NCI-H345 treated with DMSO at 0.1 percent for 48 hours (cell line): Measurements from ENCODE around the gene CALML5.
"Not testable (repeated sequence)": the region's sequence is repeated elsewhere in the genome, so short reads cannot be mapped to it uniquely, and the experiment has no call there.

Experiments
- DNase-seq: peaks from one replicate; lab custom pipeline; 2025; ENCODE audit not compliant: unreplicated experiment; lab: John Stamatoyannopoulos, UW

Gene CALML5

DNA sequence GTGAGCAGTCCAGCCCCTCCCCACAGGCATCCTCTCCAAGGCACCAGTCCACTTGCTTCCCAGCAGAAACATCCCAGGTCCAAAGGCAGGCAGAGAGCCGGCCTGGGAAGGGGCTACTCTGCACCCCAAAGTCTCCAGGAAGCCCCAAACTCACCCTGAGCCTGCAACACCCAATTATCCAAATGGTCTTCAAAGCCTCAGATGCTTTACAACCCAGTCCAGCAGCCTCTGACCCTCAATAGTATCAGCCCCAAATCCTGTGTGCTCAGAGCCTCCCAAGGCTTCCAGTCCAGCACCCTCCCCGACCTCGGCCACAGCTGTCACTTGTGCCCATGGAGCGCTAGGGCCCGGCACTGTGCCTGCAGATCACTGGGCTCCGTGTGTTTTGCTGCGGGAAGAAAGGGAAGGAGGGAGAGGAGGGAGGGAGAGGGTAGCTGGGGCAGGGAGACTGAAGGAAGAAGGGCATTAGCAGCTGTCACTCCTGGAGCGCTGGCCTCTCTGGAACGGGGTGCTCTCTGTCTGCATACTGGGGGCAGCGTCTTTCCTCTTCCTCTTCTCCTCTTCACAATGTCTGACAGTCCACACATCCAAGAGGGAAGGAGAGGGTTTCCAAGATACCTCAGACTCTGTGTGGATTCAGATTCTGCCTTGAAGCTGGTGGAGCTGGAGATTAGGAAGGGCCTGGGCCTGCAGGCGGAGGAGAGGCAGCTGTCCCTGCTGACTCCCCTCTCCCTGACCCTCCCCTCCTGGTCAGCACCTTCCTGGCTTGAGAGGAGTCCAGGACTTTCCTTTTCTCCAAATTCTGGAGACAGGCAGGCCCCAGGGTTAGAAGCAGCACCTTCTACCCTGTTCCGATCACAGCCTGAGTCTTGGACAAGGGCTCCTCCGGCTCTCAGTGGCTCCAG, 13.2 kb downstream of the CALML5 start:
- no peak for DNase-seq

DNA sequence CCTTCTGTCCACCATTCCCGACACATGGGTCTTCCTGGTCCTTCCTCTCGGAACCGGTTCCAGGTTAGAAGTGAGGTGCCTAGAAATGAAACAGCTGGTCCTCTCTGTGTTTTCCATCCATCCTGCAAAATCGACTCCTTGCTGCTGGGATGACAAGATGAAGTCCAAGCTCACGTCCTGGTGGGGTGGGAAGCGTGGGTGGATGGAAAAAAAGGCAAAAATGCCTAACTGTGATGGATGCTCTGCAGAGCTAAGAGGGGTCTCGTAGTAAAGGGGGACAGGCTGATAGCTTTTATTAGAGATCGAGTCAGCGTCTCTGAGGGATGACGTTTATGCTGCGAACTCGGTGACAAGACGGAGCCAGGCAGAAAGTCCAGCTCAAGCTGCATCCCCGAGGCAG, 14.1 kb downstream of the CALML5 start:
- no peak for DNase-seq

DNA sequence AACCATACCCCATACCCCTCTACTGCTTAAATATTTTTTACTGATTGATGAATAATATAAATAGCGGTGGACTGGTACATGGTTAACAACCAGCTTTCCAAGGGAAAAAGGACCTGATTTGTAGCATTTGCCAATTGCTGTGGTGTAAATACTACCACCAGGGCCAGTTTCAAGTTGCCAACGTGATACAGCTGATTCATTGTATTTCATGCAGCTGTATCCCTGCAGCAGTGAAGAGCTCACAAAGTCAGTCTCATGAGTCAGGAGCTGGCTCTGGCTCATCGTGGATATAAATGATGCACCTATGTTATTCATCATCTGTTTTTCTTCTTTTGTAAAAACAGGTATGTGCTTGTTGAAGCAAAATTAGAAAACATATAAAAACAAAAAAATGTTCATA, 15.2 kb downstream of the CALML5 start:
- no peak for DNase-seq

- DNase-seq: no peak
These were observed 17.4 kb downstream of the CALML5 start for GRCh38 chr10:5482016-5482415.

DNA sequence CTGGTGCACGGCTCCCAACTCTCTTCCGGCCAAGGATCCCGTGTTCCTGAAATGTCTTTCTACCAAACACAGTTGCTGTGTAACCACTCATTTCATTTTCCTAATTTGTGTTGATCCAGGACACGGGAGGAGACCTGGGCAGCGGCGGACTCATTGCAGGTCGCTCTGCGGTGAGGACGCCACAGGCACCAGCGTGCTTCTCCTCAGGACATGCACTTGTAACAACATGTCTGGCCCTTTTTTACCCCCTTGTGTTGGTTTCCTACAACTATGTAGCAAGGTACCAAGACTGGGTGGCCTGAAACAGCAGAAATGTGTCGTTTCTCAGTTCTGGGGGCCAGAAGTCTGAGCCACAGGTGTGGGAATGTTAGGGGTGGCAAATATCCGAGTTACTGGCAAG, 18.2 kb downstream of the CALML5 start:
- DNase-seq: no peak

DNA sequence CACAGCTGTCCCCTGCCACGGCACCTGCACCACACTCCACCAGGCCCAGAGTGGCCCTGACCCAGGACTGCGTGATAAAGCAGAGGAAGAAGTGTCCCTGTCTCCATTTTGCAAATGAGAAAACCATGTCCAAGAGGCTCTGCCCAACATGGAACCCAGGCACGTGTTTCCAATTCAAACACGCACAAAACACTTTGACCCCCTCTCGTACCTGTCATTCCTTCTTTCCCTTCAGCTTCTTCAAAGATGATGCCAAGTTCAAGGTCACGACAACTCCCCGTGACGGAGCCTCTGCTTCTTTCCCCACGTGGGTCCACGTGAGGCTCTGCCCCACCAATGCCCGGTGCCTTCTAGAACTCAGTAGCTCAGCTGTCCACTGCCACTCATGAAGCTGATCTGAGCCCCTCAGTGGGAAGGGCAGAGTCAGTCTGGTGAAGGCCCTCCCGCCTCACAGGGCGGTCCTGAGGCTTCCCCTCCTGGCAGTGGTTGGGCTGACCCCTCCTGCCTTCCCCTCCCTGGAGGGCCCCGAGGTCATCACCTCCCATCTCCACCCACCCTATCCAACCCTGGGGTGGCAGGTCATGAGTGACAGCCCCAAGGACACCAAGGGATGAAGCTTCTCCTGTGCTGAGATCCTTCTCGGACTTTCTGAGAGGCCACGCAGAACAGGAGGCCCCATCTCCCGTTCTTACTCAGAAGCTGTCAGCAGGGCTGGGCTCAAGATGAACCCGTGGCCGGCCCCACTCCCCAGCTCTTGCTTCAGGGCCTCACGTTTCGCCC, 19.0 kb downstream of the CALML5 start:
- DNase-seq: no peak

- DNase-seq: no peak
These were observed 19.7 kb downstream of the CALML5 start for GRCh38 chr10:5479481-5480161.

DNA sequence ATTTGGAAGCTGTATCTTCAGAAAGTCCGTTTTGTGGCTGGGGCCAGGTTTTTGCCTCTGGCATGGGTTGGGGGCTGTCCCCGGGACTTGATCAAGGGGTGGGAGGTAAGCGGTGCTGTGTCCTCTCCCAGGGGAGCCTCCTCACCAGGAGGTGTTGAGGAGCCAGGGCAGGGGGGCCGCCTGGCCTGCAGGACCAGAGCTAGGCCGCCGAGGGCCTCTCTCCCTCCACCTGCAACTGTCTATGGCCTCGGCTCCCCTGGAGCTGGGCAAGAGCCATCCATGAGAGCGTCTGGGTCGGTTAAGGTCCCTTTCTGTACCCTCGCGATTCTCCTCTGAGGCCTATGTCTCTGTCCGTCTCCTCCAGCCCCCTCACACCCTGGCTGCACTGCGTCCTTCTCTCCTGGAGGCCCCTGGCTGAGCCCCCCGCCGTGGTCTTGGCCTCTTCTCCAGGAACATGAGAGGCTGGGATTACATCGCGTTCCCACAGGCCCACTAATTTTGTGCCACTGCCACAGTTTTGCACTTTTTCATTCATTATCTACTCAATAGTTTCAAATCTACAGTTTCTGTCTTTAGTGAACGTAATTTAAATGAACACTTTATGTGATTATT, 20.6 kb downstream of the CALML5 start:
- no peak for DNase-seq

DNA sequence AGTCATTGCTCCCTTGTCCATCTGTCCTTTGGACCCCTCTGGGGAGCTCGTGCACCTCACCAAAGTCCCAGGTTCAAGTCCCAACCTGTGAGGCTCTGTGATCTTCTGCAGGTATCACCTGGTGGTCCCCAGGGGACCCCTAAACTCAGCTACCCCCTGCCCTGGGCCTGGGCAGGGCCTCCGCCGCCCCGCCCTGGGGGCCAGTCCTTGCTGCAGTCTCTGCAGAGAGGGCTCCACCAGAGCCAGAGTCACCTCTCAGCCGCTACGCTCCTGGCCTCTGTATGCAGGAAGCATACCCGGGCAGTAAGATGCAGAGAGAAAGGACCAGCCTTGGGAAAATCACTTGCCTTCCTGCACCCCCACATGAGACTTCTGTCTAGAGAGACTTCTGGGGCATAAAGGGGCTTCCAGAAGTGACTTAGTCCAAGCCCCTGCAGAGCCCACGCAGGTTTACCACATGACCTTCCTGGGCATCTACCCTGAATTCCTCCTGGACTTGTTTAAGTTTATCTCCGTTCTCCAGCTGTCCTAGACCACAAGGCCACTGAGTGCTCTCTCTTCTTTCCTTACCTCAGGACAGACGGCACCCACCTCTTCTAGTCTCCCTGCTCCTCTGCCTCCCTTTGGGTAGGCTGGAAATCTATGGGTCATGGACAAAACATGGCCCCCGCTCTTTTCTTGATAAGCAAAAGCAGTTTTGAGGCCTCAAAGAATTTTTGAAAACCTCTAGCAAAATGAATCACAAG, 21.2 kb downstream of the CALML5 start:
- DNase-seq: no peak

- no peak for DNase-seq
These were observed 22.3 kb downstream of the CALML5 start for GRCh38 chr10:5476918-5477525.

DNA sequence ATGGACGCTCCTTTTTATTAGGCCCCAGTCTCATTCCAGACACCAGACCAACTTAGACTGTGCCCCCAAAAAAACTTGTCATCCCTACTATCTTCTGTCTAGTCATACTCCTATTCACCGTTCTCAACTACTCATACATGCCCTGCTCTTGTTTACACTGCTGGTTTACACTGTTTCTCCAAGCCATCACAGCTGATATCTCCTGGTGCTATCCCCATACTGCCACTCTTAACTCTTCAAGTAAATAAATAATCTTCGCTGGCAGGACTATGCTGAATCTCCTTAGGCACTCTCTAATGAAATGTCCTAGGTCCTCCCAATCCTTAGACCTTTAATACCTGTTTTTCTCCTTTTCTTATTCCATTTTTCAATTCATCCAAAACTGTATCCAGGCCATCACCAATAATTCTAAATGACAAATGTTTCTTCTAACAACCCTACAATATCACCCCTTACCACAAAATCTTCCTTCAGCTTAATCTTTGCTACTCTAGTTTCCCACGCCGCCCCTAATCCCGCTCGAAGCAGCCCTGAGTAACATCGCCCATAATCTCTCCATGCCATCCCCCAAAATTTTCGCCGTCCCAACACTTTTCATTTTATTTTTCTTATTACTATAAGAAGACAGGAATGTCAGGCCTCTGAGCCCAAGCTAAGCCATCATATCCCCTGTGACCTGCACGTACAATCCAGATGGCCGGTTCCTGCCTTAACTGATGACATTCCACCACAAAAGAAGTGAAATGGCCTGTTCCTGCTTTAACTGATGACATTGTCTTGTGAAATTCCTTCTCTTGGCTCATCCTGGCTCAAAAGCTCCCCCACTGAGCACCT, 23.2 kb downstream of the CALML5 start:
- DNase-seq: not testable (repeated sequence)

- not testable (repeated sequence) for DNase-seq
These were observed 24.3 kb downstream of the CALML5 start for GRCh38 chr10:5475088-5475487.

- DNase-seq: not testable (repeated sequence)
These were observed 24.7 kb downstream of the CALML5 start for GRCh38 chr10:5474642-5475041.

DNA sequence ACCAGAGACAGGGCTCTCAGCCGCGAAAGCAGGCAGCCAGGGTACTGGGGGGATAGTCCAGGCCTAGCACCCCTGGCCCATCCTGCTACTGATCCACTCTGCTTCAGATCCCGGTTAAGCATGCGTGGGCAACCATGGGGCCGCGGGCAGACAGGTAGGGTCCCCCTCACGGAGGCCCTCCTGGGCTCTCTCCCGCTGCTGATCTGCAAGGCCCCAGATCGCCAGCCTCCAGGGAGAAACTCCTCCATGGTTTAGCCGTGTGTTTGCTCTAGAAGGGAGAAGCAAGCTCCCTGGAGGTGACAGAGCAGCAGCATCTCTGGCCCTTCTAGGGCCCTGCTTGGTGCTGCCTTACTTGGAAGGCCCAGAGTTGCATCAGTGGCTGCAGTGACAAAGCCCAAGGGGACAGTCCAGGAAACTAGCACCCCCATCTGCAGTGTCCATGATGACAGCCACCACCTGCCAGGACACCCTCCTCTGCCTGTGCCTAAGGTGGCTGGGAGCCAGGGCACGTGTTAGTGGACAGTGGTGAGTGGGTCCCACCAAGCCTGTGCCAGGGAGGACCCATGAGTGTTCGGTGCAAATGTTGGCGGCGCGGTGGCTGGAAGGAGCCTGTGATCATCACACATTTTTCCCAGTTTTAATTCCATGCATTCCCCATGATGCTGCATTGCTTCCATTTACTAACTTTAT, 29.2 kb downstream of the CALML5 start:
- no peak for DNase-seq

- no peak for DNase-seq
These were observed 29.9 kb downstream of the CALML5 start for GRCh38 chr10:5469353-5470061.

- no peak for DNase-seq
These were observed 30.9 kb downstream of the CALML5 start for GRCh38 chr10:5468262-5469106.

GRCh38 chr10:5467634-5468255, 31.6 kb downstream of the CALML5 start:
- no peak for DNase-seq
